SK-N-DZ (cell line): ENCODE measurements around the gene FANCC.
"Not testable (repeated sequence)": the region's sequence is repeated elsewhere in the genome, so short reads cannot be mapped to it uniquely, and the experiment has no call there.

Experiments used
- DNase-seq: peaks from one replicate; pipeline ENCODE4 v3.0.0-alpha.2; 2015; ENCODE audit warnings: low spot score

Gene FANCC

DNA sequence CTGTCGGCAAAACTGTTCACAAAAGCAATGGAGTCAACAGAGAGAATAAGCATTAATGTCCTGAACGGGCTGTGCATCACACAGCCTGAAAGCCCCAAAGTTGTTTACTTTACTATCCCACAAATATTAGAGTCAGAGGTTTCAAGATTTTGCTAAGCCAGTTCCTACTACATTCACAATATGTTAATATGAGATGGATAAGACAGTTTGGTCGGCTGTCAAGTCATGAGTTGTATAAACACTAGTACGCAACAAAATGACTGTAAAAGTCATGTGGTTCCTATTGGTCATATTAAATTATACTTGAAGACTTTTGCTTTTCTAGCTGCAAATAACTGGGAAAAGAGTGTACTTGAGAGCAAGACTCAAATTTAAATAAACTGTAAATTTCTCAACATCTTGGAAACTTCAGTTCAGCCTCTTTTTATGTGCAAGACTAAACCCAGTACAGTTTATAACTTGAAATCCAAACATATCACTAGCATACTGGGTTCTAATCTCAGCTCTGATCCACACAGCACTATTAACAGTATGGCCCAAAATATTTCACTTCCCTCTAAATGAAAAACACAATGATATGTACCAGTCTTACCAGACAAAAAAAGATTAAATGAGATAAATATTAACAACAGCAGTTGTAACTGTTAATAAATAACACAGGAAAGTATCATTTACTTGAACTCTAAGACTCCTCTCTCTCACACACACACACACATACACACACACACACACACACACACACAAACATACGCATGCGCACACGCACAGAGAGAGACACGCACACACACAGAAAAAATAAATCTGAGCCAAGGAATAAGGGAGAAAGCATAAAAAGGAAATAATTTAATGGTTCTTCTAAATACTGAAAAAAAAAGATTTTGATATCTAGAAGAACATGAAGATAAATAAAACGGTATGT lies 33.1 kb downstream of the FANCC start:
- no peak for DNase-seq

DNA sequence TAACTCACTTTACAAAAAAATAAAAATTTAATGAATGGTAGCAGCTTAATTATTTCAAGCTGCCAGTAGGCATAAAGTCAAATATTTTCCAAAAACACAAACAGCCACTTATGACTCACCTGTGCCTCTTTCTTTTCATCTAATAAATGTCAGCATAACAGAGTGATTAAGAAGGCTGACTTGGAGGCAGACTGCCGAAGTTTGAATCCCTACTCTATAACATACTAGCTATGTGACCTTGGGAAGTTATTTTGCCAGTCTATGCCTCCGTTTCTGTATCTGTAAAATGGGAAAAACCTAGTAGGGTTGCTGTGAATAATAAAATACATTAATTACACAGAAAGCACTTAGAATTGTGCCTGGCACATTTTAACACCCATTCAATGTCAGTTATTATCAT lies 33.8 kb downstream of the FANCC start:
- DNase-seq = no peak

DNA sequence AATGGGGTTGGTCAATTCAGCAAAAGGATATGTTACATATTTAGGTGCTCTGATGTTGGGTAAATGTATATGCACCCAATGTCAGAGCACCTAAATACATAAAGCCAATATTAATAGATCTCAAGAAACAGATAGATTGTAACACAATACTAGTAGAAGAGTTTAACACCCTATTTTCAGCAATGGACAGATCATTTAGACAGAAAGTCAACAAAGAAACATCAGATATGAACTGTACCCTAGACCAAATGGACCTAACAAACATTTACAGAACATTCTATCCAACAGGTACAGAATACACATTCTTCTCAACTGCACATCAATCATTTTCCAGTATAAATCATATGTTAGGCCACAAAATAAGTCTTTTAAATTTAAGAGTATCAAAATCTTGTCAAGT lies 35.2 kb downstream of the FANCC start:
- DNase-seq = no peak

DNA sequence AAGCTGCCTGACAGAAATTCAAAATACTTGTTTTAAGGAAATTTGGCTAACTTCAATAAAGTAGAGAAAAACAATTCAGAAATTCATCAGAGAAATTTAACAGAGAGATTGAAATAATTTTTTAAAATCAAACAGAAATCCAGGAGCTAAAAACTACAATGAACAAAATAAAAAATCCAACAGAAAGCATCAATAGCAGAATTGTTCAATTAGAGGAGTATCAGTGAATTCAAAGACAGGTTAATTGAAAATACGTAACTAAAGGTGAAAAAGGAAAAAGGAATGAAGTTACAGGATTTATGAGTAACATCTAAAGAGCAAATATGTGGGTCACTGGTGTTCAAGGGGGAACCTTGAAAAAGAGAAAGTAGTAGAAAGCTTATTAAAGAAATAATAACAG lies 36.8 kb downstream of the FANCC start:
- no peak for DNase-seq

DNA sequence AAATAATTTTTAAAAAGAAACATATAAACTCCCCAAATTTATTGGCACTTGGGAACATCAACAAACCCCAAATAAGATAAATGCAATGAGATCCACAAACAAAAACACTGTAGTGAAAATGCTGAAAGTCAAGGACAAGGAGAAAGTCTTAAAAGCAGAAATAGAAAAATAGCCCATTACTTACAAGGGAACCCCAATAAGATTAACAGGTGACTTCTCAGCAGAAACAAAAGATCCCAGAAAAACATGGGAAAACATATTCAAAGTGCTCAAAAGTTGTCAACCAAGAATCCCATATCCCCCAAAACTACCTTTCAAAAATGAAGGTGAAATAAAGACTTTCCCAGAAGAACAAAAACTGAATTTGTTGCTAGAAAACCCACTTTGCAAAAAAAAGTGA lies 40.0 kb downstream of the FANCC start:
- no peak for DNase-seq

DNA sequence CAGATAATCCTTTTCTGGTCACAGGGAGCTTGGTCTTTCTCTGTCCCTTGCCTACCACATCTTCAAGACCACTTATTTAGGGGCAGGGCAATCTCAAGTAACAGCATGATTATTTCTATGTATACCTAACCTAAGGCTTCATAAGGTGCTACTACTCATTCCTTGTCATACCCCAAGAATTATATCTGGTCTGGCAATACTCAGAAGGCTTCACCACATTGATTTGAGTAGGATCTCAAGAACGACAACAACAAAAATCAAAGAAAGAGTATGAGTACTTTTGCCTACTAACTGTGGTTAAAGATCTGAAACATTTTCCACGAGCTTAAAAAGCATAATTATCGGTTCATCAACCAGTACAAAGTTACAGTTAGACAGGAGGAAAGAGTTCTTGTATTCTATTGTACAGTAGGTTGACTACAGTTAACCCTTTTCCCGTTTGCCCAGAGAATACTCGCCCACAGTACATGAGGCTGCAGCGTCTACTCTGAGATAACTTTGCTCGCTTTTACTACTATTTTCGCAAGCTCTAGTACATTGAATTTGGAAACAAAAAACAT lies 41.0 kb downstream of the FANCC start:
- no peak for DNase-seq

DNA sequence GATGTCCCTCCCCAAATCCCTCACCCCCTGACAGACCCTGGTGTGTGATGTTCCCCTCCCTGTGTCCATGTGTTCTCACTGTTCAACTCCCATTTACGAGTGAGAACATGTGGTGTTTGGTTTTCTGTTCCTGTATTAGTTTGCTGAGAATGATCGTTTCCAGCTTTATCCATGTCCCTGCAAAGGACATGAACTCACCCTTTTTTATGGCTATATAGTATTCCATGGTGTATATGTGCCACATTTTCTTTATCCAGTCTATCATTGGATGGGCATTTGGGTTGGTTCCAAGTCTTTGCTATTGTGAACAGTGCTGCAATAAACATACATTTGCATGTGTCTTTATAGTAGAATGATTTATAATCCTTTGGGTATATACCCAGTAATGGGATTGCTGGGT lies 43.3 kb downstream of the FANCC start:
- DNase-seq = not testable (repeated sequence)

DNA sequence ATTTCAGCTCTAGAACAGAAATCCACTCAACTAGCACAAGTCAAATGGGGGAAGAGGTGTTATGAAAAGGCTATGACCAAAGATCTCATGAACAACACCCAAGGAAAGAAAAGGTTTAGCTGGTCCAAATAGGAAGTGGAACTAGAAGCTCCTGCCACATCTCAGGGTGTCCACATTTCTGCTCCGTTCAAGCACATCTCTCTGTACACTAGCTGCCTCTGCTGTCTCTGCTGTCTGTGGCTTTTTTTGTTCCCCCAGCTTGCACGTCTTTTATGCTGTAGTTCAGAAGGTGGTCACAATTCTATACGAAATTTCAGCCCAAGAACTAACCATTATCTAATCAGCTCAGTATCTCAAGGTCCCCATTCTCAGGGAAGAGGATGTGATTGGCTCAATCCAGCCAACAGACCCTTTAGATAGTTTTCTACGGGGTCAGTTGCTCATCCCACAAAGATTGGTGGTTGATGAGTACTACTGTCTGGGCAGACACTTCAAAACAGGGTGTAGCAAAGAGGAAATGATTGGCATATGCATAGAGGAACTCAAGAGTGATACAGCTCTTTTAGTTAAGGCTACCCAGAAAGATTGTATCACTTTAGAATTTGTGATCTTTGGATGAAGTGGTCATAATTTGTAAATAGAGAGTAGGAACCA lies 44.0 kb downstream of the FANCC start:
- no peak for DNase-seq

DNA sequence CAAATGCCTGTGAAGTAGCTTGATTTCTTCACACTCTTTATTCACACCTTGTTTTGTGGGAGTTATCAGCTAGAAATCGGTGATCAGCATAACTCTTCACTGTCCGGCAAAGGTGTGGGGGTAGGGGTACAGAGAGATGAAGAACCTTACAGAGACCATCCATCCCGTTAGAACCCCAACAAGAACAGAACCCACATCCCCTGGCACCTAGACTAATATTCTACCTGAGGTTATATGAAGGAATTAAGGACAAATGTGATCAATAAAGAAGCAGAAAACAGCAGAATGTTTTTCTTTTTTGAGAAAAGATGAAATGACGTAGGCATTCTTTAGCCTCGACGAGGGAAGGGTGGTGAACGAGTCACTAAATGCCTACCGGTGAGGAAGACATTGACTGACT lies 44.7 kb downstream of the FANCC start:
- DNase-seq = no peak

DNA sequence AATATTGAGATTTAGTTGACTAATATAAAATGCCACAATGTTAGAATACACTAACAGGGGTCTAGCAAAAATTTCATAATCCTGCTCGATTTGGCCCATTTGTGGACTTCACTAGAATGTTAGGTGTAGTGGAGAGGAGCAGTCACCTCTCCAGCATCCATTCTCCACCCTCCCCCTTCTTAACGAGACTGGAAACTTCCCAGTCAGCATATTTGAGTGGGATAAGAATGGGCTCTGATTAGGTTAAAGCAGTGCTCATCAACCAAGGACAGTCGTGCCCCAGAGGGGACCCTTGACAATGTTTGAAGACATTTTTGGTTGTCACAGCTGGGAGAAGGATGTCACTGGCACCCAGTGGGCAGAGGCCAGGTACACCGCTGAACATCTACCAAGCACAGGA lies 46.7 kb downstream of the FANCC start:
- no peak for DNase-seq

DNA sequence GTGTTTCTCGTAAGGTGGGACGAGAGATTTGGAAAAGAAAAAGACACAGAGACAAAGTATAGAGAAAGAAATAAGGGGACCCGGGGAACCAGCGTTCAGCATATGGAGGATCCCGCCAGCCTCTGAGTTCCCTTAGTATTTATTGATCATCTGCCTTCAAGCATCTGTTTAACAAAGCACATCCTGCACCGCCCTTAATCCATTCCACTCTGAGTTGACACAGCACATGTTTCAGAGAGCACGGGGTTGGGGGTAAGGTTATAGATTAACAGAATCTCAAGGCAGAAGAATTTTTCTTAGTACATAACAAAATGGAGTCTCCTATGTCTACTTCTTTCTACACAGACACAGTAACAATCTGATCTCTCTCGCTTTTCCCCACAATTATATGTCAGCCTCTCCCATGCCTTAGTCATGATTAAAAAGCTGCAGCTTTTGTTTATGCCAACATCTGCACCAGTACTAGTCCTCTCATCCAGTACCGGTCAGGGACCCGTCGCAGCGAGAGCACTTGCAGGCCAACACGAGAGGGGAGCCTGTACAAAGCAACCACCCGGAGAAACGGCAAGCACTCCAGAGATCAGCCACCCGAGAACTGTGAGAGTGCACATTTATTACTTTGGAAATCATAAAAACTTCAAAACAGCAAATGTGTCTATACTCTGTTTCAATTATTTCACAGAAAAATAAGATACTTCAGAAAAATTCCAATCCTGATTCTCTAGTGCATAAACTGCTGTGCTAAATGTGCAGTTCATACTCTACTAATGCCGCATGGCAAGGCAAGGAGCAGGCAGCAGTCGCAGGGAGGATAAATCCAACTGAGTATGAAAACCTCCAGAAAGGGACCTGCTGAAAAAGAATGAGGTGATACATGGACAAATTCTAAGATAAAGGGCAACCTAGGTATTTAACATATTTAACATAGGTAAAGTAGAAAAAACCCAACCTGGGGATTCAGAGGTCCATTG lies 47.4 kb downstream of the FANCC start:
- not testable (repeated sequence) for DNase-seq

DNA sequence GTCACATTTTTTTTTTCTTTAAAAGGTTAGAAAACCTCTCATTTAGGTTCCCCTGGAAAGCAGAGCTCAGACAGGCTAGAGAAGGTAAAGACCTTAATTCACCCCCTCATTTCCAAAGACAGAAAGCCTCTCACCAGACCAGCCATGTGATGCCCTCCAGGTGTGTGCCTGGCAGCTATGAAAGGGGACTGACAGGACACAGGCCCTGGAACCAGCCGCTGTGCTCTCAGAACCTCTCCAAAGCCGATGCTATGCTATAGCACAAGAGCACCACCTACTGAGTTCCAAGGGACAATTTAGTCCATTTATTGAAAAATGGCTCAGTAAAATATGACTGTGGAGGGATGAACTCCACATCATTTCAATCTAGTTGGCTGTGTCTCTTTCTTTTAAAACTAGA lies 48.8 kb downstream of the FANCC start:
- peak; percentile 83 for DNase-seq

DNA sequence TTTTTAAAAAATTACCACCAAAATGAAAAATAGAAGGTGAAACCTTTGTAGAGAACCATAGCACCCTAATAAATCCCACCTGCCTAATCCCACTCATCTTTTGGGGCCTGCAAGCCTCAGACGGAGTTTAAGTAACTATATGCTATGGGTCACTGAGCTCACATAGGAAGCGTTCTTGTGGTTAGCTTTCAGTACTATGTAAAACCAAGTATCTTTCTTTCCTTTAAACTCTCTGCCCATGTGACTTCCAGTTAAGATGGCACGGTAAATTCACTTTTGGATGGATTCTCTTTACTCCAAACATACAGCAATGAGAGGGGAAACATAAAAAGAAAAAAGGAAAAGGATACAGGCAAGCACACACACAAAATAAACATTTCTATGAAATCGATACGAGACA lies 50.9 kb downstream of the FANCC start:
- no peak for DNase-seq

DNA sequence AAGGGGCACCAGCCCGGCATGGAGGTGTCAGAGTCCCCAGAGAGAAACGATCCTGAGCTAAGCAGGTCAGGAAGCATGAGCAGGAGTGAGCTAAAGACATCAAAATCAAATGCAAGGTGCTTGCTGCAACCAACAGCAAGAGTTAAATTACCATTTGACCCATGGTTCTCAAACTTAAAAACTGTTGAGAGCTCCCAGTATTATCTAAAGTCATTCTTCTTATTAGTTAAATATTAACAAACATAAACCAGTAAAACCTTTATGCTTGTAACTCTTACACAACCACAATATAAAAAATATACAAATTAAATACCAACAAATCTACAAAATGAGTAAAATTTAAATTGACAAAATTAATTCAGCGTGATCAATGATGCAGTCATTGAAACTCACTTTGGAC lies 51.5 kb downstream of the FANCC start:
- DNase-seq = no peak

DNA sequence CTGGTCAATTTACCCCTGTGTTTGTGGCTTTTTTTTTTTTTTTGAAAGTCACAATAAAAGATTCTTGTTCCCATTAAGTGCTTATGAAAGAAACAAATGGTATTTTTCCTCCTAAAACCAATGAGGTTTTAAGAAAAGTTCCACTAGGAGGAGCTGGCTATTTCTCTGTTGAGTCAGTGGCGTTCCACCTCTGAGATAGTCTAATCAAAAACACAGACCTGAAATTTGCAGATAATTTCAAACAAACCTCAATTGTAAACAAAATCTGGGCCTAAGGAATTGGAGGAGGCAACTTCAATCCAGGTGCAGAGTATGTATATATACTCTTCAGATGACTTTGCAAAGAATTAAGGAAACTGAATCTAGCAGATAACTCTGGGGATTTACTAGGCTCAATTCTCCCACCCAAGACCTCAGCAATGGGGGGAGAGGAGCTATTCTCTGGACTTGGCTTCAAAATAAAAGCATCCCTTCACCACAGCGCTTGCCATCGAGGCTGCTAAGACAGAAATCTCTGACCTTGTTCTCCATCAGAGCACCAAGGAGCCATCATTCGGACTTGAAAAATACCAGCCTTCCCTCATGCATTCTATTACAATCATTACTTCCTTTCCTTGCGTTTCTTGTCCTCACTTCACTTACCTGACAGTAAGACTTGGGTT lies 52.4 kb downstream of the FANCC start:
- DNase-seq = no peak

DNA sequence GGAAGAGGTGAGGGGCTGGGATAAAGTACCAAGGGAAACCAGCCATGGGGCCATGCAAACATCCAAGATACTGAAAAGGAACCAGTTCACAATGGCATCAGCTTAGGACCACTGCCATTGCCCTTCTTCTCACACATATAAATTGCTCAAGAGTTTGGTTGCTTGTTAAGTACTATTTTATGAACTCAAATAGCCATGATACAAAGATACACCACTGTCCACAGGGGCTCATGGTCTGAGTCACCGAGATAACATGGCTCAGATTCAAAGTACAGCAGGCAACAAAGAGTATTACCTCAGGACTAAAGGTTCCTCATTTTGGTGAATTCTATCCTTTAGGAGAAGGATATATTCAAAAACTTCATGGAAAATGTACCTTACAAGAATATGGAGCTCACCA lies 55.6 kb downstream of the FANCC start:
- no peak for DNase-seq

DNA sequence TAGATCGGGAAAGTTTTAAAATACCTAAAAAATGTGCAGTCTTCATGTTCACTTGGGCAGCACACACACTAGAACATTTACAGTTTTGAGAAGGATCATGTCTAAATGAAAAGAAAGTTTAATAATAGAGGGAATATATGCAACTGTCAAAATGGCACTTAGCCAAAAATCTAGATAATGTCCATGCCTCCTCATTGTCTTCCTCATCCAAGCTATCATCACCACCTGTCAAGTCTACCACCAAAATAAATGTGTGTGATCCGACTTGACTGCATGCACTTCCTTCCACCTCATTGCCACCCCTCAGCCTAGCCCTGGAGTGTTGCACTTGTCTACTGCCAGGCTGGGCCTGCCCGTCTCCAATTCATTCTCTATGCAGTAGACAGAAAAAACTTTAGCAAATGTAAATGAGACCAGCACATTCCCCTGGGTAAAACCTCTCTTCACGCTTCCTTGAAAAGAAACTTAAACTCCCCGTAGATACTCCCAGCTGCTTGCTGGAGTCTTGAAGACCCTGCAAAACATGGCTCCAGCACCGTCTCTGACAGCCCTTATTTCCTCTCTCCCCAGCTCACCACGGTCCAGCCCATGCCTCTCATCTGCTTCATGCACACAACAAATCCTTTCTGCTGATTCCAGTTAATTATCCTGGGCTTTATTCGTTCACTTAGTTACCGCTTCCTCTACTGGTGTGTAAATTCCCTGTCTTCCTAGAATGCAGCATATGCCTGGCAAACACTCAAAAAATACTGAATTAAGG lies 66.9 kb downstream of the FANCC start:
- DNase-seq = no peak

DNA sequence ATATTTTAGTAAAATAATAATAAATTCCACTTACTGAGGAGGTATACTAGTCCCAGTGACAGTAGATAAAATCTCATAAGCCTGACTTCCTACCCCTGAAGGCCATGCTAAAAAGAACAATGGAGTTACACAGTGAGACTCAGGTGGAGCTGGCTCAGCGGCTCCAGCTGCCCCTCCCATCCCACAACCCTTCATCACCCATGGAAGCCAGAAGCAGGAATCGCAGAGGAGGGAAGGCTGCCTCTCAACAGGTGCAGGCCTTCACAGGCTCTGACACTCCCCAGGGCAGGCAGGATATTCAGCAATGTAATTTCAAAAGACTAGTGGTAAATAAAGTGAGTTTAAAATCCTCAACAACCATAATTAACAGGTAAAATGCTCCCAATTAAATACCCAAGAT lies 67.5 kb downstream of the FANCC start:
- DNase-seq = no peak

DNA sequence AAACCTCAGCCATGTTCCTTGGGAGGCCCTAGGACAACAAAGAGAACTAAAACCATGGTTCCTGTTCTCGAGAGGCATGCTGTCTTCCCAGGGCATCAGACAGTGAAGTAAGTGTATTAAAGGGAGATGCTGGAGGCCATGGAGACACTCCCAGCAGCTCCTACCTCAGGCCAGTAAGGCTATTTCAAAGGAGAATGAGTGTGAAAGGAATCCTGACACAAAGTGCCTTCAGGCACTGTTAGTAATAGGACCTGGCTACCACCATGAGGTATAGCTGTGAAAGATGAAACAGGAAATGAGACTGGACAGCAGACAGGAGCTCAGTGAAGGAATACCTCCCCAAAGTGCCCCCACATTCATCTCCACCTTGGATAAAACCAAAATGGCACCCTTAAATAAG lies 71.0 kb downstream of the FANCC start:
- DNase-seq = no peak

DNA sequence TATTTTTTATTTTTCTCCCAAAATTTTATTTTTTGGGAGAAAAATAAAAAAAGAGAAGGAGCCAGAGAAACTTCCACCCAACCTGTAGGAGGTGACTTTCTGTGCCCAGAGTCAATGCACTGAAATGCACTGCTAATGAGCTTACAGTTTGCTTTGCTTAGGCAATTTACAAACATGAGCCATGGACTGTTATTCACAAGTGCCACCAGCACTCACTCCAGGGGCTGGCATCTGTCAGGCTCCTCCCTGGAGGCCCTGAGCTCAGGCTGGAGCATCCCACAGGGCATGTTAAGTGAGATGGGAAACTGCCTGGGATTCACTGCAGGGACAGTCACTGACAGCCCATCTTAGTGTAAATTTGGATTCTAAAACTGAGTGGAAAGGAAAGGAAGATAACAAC lies 74.9 kb downstream of the FANCC start:
- DNase-seq = no peak
